Keratinocyte (primary cell): Measurements from ENCODE around the gene BRK1. TPM values are rescaled to one million over a fixed set of nuclear protein-coding genes. Genes with fewer than 3 reads are reported as not detected.
"Not testable (repeated sequence)": the region's sequence is repeated elsewhere in the genome, so short reads cannot be mapped to it uniquely, and the experiment has no call there.

Experiments used
- DNase-seq: peaks from one replicate; pipeline ENCODE4 v3.0.0-alpha.2; 2011; ENCODE audit warnings: low read depth, missing footprints, low spot score
- FAIRE-seq: peaks from 2 replicates; lab custom pipeline; 2011; peaks lifted over from hg19 to GRCh38; lab: Jason Lieb, UNC
- H2AFZ ChIP-seq: 2 replicates; pipeline ENCODE4 v1.6.0; 2012; ENCODE audit warnings: low read length, control low read depth, inconsistent platforms; ENCODE audit not compliant: control insufficient read depth
- H3K27ac ChIP-seq: 2 replicates; pipeline ENCODE4 v1.5.1; 2011; ENCODE audit warnings: low read length; ENCODE audit not compliant: control insufficient read depth, insufficient read depth
- H3K27me3 ChIP-seq: 3 replicates; pipeline ENCODE4 v1.6.0; 2011; ENCODE audit warnings: low read length; ENCODE audit not compliant: control insufficient read depth, insufficient read depth; ENCODE audit errors: extremely low read depth
- H3K36me3 ChIP-seq, 2 experiments: 2 replicates in 1 of 2; 3 replicates in 1 of 2; pipeline ENCODE4 v1.5.1; 2011; ENCODE audit warnings: low read length in 2 of 2, mild to moderate bottlenecking in 1 of 2; ENCODE audit not compliant: control insufficient read depth in 2 of 2, insufficient read depth in 2 of 2; ENCODE audit errors: extremely low read depth in 1 of 2
- H3K4me1 ChIP-seq: 3 replicates; pipeline ENCODE4 v1.5.1; 2011; ENCODE audit warnings: low read length; ENCODE audit not compliant: control insufficient read depth, insufficient read depth; ENCODE audit errors: extremely low read depth
- H3K4me2 ChIP-seq: 3 replicates; pipeline ENCODE4 v1.6.0; 2011; ENCODE audit warnings: low read depth, low read length; ENCODE audit not compliant: control insufficient read depth, insufficient read depth; ENCODE audit errors: extremely low read depth
- H3K4me3 ChIP-seq, 3 experiments: fragments of 200-600 bp in 1 of 3; sonication (generic) in 1 of 3; 2 replicates in 2 of 3; 3 replicates in 1 of 3; pipeline ENCODE4 v1.5.1; 2011 to 2016; ENCODE audit warnings: low read length in 3 of 3, mild to moderate bottlenecking in 3 of 3, control low read depth in 2 of 3, inconsistent platforms in 1 of 3, low read depth in 1 of 3, mixed read lengths in 1 of 3, mixed run types in 1 of 3, moderate library complexity in 1 of 3; ENCODE audit not compliant: control insufficient read depth in 2 of 3, insufficient read depth in 2 of 3; ENCODE audit errors: extremely low read depth in 1 of 3
- H3K79me2 ChIP-seq: 2 replicates; pipeline ENCODE4 v1.6.0; 2012; ENCODE audit warnings: low read length; ENCODE audit not compliant: control insufficient read depth, insufficient read depth
- H3K9ac ChIP-seq: 3 replicates; pipeline ENCODE4 v1.6.0; 2011; ENCODE audit warnings: low read length; ENCODE audit not compliant: control insufficient read depth, insufficient read depth; ENCODE audit errors: extremely low read depth
- H3K9me1 ChIP-seq: 3 replicates; pipeline ENCODE4 v1.6.0; 2011; ENCODE audit warnings: low read length; ENCODE audit not compliant: control insufficient read depth, insufficient read depth; ENCODE audit errors: extremely low read depth
- H3K9me3 ChIP-seq: 2 replicates; pipeline ENCODE4 v1.5.1; 2012; ENCODE audit warnings: low read depth, low read length; ENCODE audit not compliant: control insufficient read depth
- H4K20me1 ChIP-seq: 3 replicates; pipeline ENCODE4 v1.6.0; 2011; ENCODE audit warnings: low read length; ENCODE audit not compliant: control insufficient read depth, insufficient read depth; ENCODE audit errors: extremely low read depth
- EZH2 ChIP-seq: IDR thresholded peaks from one replicate; pipeline ENCODE4 v1.6.1; 2012; ENCODE audit warnings: inconsistent platforms, mild to moderate bottlenecking, low read length, moderate library complexity
- dilution Hi-C: fragments of 300-500 bp; cut with MboI; formaldehyde crosslinking; loops from one replicate; pipeline ENCODE4 v1.7.0; 2020; ENCODE audit warnings: low sequenced_read_pairs; ENCODE audit not compliant: extremely low pct_ligation_motif_present
- polyA plus RNA-seq, 5 experiments: library from polyadenylated mRNA; depleted of rRNA in 3 of 5; stranded (reverse) in 3 of 5; stranded (forward) in 1 of 5; unstranded in 1 of 5; fragments of >200 nt; gene quantifications; 1 replicate in 1 of 5; 2 replicates in 3 of 5; 3 replicates in 1 of 5; pipeline versions ENCODE4 v1.2.1 to v1.2.3, GENCODE V29; 2011 to 2012; ENCODE audit warnings: missing spikeins in 2 of 5, low read depth in 1 of 5, low replicate concordance in 1 of 5
- TF ChIP-seq, protein P1 (sequence below), 3 experiments: IDR thresholded peaks in 1 of 3; conservative IDR thresholded peaks in 1 of 3; optimal IDR thresholded peaks in 1 of 3; 2 replicates in 2 of 3; 3 replicates in 1 of 3; pipeline versions ENCODE3 to v1.5.1; 2011; ENCODE audit warnings: low read length in 3 of 3, mild to moderate bottlenecking in 3 of 3, moderate library complexity in 2 of 3, control low read depth in 1 of 3, inconsistent platforms in 1 of 3; ENCODE audit not compliant: insufficient read depth in 2 of 3; ENCODE audit errors: extremely low read depth in 1 of 3

The BRK1 gene
- polyA plus RNA-seq, 1 donor (not counting 4 experiments of a cell fraction or from before 2014, with no cell fraction given), result 295 TPM

DNA sequence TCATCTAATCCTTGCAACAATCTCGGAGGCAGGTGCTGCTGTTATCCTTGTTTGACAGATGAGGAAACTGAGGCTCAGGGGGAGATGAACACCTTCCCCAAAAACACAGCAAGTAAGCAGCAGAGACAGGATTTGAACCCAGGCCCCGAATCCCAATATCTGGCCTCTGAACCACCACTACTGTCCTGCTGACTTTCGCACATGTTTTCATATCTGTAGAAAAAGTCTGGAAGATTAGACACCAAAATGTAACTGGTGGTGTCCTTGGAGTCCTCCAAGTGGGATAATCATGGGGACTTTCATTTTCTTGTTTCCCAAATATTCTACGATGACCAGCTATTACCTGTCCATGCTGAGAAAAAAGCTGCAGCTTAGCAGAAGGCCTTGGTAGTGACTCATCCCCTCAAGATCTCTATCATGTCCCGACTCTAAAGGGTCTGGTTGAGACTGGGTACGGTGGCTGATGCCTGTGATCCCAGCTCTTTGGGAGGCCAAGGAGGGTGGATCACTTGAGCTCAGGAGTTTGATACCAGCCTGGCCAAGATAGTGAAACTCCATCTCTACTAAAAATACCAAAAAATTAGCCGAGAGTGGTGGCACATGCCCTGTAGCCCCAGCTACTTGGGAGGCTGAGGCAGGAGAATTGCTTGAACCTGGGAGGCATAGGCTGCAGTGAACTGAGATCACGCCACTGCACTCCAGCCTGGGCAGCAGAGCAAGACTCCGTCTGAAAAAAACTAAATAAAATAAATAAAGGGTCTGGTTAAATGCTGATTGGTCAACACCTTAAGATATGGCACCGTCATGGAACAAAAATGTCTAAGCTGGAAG, 57.8 kb downstream of the BRK1 start:
- H3K9me1 ChIP-seq, result no peaks in the 10 kb centered on the region
- peaks cover 0 to 3% of the 10 kb centered on the region in 2 experiments for H3K36me3 ChIP-seq
- no peak for FAIRE-seq
- H4K20me1 ChIP-seq, result no peaks in the 10 kb centered on the region
- peaks cover 8% of the 10 kb centered on the region for H3K4me1 ChIP-seq
- no peaks in the 10 kb centered on the region for H3K27me3 ChIP-seq
- H3K79me2 ChIP-seq, result no peaks in the 10 kb centered on the region
- no peak overlapping the region for H3K27ac ChIP-seq
- H2AFZ ChIP-seq, result no peak overlapping the region
- dilution Hi-C loops, result no loop called here
- no peak overlapping the region for H3K9ac ChIP-seq
- H3K4me3 ChIP-seq, result no peak overlapping the region
- DNase-seq, result no peak
- no peak overlapping the region for H3K4me2 ChIP-seq
- TF ChIP-seq EZH2, result no peak
- TF ChIP-seq, protein P1, sequence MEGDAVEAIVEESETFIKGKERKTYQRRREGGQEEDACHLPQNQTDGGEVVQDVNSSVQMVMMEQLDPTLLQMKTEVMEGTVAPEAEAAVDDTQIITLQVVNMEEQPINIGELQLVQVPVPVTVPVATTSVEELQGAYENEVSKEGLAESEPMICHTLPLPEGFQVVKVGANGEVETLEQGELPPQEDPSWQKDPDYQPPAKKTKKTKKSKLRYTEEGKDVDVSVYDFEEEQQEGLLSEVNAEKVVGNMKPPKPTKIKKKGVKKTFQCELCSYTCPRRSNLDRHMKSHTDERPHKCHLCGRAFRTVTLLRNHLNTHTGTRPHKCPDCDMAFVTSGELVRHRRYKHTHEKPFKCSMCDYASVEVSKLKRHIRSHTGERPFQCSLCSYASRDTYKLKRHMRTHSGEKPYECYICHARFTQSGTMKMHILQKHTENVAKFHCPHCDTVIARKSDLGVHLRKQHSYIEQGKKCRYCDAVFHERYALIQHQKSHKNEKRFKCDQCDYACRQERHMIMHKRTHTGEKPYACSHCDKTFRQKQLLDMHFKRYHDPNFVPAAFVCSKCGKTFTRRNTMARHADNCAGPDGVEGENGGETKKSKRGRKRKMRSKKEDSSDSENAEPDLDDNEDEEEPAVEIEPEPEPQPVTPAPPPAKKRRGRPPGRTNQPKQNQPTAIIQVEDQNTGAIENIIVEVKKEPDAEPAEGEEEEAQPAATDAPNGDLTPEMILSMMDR (optimal IDR thresholded peaks at IDR 0.05 in 1 of 3, IDR thresholded peaks at IDR 0.05 in 1 of 3, conservative IDR thresholded peaks at IDR 0.05 in 1 of 3; ENCODE audit: extremely low read depth in 1 of 3, insufficient read depth in 2 of 3, low read length in 3 of 3), result no peak
- H3K9me3 ChIP-seq, result peaks cover 7% of the 10 kb centered on the region

GRCh38 chr3:10173926-10174435, 58.5 kb downstream of the BRK1 start:
- Histone ChIP-seq H3K9me3 (peaks cover 3% of the 10 kb centered on the region), H3K4me1 (peaks cover 8% of the 10 kb centered on the region), H3K4me3 (no peak overlapping the region), H3K36me3 (peaks cover 0 to 3% of the 10 kb centered on the region in 2 experiments), H3K9ac (no peak overlapping the region), H3K4me2 (no peak overlapping the region), H3K27ac (no peak overlapping the region), H4K20me1 (no peaks in the 10 kb centered on the region), H2AFZ (no peak overlapping the region), H3K27me3 (no peaks in the 10 kb centered on the region), H3K79me2 (no peaks in the 10 kb centered on the region), H3K9me1 (no peaks in the 10 kb centered on the region)
- no peak for TF ChIP-seq EZH2
- TF ChIP-seq, protein P1 (optimal IDR thresholded peaks at IDR 0.05 in 1 of 3, IDR thresholded peaks at IDR 0.05 in 1 of 3, conservative IDR thresholded peaks at IDR 0.05 in 1 of 3; ENCODE audit: extremely low read depth in 1 of 3, insufficient read depth in 2 of 3, low read length in 3 of 3), result no peak
- dilution Hi-C loops, result no loop called here
- no peak for DNase-seq
- FAIRE-seq, result no peak

GRCh38 chr3:10175334-10175733, 59.9 kb downstream of the BRK1 start:
- H3K4me1 ChIP-seq, DNase-seq, H3K27me3 ChIP-seq, H2AFZ ChIP-seq, H4K20me1 ChIP-seq, H3K4me2 ChIP-seq, H3K36me3 ChIP-seq, H3K9ac ChIP-seq, dilution Hi-C loops, H3K4me3 ChIP-seq, H3K79me2 ChIP-seq, H3K9me1 ChIP-seq, H3K27ac ChIP-seq, FAIRE-seq, H3K9me3 ChIP-seq: not testable (repeated sequence)
